ENCODE results near the gene C2orf78.
"Not testable (repeated sequence)": the region's sequence is repeated elsewhere in the genome, so short reads cannot be mapped to it uniquely, and the experiment has no call there.

Gene C2orf78

GRCh38 chr2:73778867-73779466 is 5.0 kb upstream of the C2orf78 start:
- in situ Hi-C loops (cut with MboI; ENCODE audit: low pct_unique_long_range_greater_than_20kb, low sequenced_read_pairs); DNase-seq: not testable (repeated sequence)

GRCh38 chr2:73779467-73780236 is 4.3 kb upstream of the C2orf78 start, which contains the start of gene DUSP11:
DUSP11 (minus strand) TSS chr2:73780103; CDS start chr2:73779974, 129 bp downstream.
- in situ Hi-C loops (cut with MboI; ENCODE audit: low pct_unique_long_range_greater_than_20kb, low sequenced_read_pairs), result no loop called here
- DNase-seq, result peak; percentile 98

DNA sequence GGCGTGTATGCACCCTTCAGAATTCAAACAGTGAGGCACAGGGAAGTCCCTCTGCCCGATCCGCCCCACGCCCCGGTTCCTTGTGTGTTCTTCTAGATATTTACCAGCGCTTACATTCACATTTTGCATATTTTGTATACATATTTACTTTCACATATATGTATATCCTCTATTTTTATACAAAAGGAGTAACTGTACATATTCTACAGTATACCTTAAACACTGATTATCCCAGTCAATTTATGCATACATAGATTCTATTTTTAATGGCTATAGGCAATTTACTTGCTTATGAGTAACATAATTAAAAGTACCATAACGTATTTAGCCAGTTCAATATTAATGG is 3.8 kb upstream of the C2orf78 start:
- DNase-seq, result no peak
- in situ Hi-C loops (cut with MboI; ENCODE audit: low pct_unique_long_range_greater_than_20kb, low sequenced_read_pairs), result no loop called here

- in situ Hi-C loops (cut with MboI; ENCODE audit: low pct_unique_long_range_greater_than_20kb, low sequenced_read_pairs); DNase-seq: not testable (repeated sequence)
Measured at GRCh38 chr2:73783402-73783801, 581 bp upstream of the C2orf78 start.

DNA sequence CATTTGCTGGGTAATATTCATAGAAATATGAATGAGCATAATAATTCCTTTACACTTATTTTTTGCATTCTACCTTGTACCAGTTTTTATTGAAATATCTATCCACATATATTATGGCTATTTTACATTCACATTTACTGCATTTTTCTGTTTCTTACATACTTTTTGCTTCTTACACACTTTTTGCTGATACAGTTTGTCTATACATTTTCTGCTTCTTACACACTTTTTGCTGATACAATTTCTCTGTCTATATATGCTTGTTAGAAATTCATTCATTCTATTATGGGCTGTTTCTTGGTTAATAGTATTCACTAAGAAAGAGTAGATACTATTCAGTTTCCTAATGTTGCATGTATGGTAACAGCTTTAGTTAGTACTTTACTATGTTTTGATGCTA is 27.9 kb downstream of the C2orf78 start:
- in situ Hi-C loops (cut with MboI; ENCODE audit: low pct_unique_long_range_greater_than_20kb, low sequenced_read_pairs), result no loop called here
- no peak for DNase-seq

DNA sequence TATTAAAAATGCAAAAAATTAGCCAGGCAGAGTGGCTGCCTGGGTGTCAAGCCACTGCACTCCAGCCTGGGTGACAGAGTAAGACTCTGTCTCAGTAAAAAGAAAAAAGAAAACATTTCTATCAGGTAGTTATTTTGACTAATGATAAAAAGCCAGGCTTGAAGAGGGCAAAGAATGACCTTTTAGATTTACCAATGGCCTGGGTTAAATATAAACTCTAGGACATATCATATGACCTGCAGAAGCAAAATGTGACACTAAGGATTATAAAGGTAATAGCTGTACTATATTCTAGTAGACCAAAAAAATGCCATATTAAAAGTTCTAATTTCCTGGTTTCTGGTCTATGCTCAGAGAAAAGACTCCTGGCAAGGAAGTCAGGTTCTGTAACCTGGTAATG is 28.7 kb downstream of the C2orf78 start:
- in situ Hi-C loops (cut with MboI; ENCODE audit: low pct_unique_long_range_greater_than_20kb, low sequenced_read_pairs), result no loop called here
- DNase-seq, result no peak

GRCh38 chr2:73818296-73818695 is 34.3 kb downstream of the C2orf78 start:
- in situ Hi-C loops (cut with MboI; ENCODE audit: low pct_unique_long_range_greater_than_20kb, low sequenced_read_pairs), result no loop called here
- DNase-seq, result no peak

- in situ Hi-C loops (cut with MboI; ENCODE audit: low pct_unique_long_range_greater_than_20kb, low sequenced_read_pairs), result loop anchor here (10.0 kb wide), 1 partner anchor 174 kb away; no protein-coding TSS in a partner anchor
- DNase-seq, result peak; percentile 19
Measured at GRCh38 chr2:73821227-73821626, 37.2 kb downstream of the C2orf78 start.

DNA sequence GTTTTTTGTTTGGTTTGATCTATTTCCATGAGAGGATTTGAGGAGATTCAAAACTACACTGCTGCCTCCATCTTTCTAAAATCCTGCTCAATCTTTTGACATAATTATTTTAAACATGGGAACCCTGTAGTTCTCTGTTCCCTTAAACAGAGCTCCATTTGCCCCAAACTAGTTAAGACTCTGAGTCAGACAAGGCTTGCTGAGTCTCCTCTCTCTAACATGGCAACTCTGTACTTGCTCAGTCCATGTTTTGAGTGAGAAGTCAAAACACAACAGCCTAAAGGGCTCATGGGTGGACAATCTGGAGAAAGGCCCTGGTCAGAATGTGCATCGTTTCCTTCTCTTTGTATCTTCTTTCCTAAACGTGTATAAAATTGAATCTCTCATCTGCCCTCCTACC is 37.7 kb downstream of the C2orf78 start:
- in situ Hi-C loops (cut with MboI; ENCODE audit: low pct_unique_long_range_greater_than_20kb, low sequenced_read_pairs), result loop anchor here (10.0 kb wide), 1 partner anchor 173 kb away; no protein-coding TSS in a partner anchor

DNA sequence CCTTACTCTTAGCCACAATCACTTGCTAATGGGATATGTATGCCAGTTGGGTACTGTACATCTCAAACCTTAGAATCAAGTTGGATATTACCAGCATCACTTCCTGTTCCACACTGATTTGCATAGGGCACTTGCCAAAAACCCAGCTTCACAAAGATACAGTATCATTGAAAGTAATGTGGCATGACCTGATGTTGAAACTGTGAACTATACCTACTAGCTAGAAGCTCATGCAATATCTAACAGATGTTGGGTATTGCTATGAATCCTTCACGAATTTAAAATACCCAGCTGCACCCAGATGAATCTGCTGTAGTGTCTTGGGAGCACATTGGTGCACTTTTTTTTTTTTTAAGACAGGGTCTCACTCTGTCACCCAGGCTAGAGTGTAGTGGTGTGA is 38.3 kb downstream of the C2orf78 start:
- DNase-seq, result no peak
- in situ Hi-C loops (cut with MboI; ENCODE audit: low pct_unique_long_range_greater_than_20kb, low sequenced_read_pairs), result loop anchor here (10.0 kb wide), 1 partner anchor 173 kb away; no protein-coding TSS in a partner anchor

More for the DNA sequence above, 37.7 kb downstream of the C2orf78 start:
- no peak for DNase-seq

GRCh38 chr2:73822991-73823390 is 39.0 kb downstream of the C2orf78 start:
- in situ Hi-C loops (cut with MboI; ENCODE audit: low pct_unique_long_range_greater_than_20kb, low sequenced_read_pairs), result loop anchor here (10.0 kb wide), 1 partner anchor 172 kb away; no protein-coding TSS in a partner anchor
- DNase-seq, result no peak

GRCh38 chr2:73823416-73823815 is 39.4 kb downstream of the C2orf78 start:
- DNase-seq, result no peak
- in situ Hi-C loops (cut with MboI; ENCODE audit: low pct_unique_long_range_greater_than_20kb, low sequenced_read_pairs), result loop anchor here (10.0 kb wide), 1 partner anchor 171 kb away; no protein-coding TSS in a partner anchor

GRCh38 chr2:73823916-73824523 is 40.0 kb downstream of the C2orf78 start:
- in situ Hi-C loops (cut with MboI; ENCODE audit: low pct_unique_long_range_greater_than_20kb, low sequenced_read_pairs), result loop anchor here (10.0 kb wide), 1 partner anchor 171 kb away; no protein-coding TSS in a partner anchor
- DNase-seq, result peak; percentile 58

DNA sequence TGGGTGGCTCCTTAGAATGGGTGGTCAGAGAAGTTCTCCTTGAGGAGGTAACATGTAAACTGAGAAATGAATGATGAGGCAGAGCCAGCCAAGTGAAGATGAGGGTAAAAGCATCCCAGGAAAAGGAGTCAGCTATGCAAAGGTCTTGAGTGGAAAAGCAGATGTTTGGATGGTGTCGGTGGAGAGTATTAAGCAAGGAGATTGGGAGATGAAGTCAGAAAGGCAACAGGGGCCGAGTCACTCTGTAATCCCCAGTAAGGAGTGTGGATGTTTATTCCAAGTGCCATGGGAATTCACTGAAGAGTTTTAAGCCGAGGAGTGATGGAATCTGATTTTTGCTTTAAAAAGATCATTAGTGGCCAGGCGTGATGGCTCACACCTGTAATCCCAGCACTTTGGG is 41.4 kb downstream of the C2orf78 start:
- in situ Hi-C loops (cut with MboI; ENCODE audit: low pct_unique_long_range_greater_than_20kb, low sequenced_read_pairs), result loop anchor here (10.0 kb wide), 1 partner anchor 169 kb away; no protein-coding TSS in a partner anchor
- DNase-seq, result no peak

- DNase-seq, result peak; percentile 67
Measured at GRCh38 chr2:73827018-73827417, 43.0 kb downstream of the C2orf78 start.

DNA sequence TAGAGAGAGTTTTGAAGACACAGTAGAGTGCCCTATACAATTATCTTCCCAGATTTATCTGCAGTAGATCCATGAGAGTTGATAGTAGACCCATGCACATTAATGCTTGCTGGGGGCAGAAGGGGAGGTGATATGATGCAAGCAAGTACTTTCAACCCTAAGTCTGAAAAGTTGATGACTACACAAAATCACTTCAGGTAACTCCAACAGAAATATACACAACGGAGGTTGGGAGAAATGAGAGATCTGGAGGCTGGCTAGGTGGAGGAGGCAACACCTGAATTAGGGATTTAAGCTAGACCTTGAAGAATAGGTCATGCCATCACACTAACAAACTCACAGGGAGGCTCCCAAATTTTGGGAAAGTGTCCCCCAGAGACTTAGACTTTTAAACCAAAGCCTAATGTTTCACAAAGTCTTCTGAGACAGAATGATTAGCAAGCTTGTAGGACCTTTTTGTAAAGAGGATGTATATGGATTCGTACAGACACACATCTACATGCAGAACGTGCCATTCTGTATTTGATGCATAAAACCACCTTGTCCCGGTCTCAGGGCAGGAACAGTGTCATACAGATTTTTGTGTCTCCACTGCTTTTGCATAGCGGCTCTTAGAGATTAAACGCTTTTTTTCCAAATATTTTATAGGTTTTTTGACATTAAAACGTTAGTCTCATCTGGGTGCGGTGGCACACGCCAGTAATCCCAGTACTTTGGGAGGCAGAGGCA is 43.8 kb downstream of the C2orf78 start:
- no peak for DNase-seq
- in situ Hi-C loops (cut with MboI; ENCODE audit: low pct_unique_long_range_greater_than_20kb, low sequenced_read_pairs), result loop anchor here (10.0 kb wide), 1 partner anchor 167 kb away; no protein-coding TSS in a partner anchor

More at GRCh38 chr2:73827018-73827417, 43.0 kb downstream of the C2orf78 start:
- in situ Hi-C loops (cut with MboI; ENCODE audit: low pct_unique_long_range_greater_than_20kb, low sequenced_read_pairs), result loop anchor here (10.0 kb wide), 1 partner anchor 168 kb away; no protein-coding TSS in a partner anchor

- DNase-seq, result no peak
- in situ Hi-C loops (cut with MboI; ENCODE audit: low pct_unique_long_range_greater_than_20kb, low sequenced_read_pairs), result loop anchor here (10.0 kb wide), 1 partner anchor 166 kb away; no protein-coding TSS in a partner anchor
Measured at GRCh38 chr2:73828389-73828817, 44.4 kb downstream of the C2orf78 start.

GRCh38 chr2:73828818-73829570 is 45.0 kb downstream of the C2orf78 start, which contains the start of gene STAMBP:
STAMBP (plus strand) TSS chr2:73828961; CDS start chr2:73830857, 1,896 bp downstream.
- in situ Hi-C loops (cut with MboI; ENCODE audit: low pct_unique_long_range_greater_than_20kb, low sequenced_read_pairs), result loop anchor here (10.0 kb wide), 1 partner anchor 166 kb away; no protein-coding TSS in a partner anchor

More at GRCh38 chr2:73828818-73829570, 45.0 kb downstream of the C2orf78 start, which contains the start of gene STAMBP:
- DNase-seq, result peak; percentile 95
